Measurements from ENCODE around the gene TARS1. TPM values are rescaled to one million over a fixed set of nuclear protein-coding genes. Genes with fewer than 3 reads are reported as not detected.

TARS1 gene
- total and polyA plus RNA-seq, 12 donors, result 45.3 to 388 (median 106) TPM

GRCh38 chr5:33460210-33460609 is 19.4 kb downstream of the TARS1 start:
- peaks cover 0 to 99% of the 10 kb centered on the region in 2 donors for H3K36me3 ChIP-seq (replicated peaks in 1 of 2)
- WGBS, 4 donors, result 93 to 100% (median 97%) methylated on average over 2 of the region's 2 CpGs
- intact Hi-C loops (cut with DNase I), result no loop called here

DNA sequence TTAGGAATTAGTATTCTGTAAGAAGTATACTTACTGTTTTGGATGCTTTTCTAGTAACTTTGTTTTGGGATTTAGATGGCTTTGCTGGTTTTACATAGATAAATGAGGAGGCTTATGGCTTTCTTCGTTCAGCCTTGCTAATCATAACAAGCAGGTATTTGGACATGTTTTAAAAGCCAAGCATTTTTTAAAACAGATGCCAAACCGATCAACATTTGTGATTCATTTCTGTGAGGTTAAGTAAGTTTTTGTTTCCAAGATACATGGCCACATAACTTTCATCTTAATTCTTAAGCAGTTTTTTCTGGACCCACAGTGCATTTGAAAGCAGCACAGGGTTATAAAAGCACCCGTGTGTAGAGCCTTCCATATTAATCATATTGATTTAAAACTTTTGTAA is 21.7 kb downstream of the TARS1 start:
- intact Hi-C loops (cut with DNase I), result no loop called here
- H3K4me1 ChIP-seq (replicated peaks in 1 of 2), result no peaks in the 10 kb centered on the region
- DNase-seq, result no peak
- peaks cover 0 to 100% of the 10 kb centered on the region in 2 donors for H3K36me3 ChIP-seq (replicated peaks in 1 of 2)
- no peak overlapping the region for H3K4me3 ChIP-seq
- H3K27ac ChIP-seq, result no peak overlapping the region
- WGBS, 4 donors, result 51 to 72% (median 62%) methylated on average over 3 of the region's 3 CpGs
- H3K27me3 ChIP-seq, result no peaks in the 10 kb centered on the region
- no peak for TF ChIP-seq CTCF (IDR thresholded peaks at IDR 0.05)
- TF ChIP-seq POLR2A (IDR thresholded peaks at IDR 0.05), result no peak
- no peaks in the 10 kb centered on the region for H3K9me3 ChIP-seq (replicated peaks in 1 of 3)

More at GRCh38 chr5:33460210-33460609, 19.4 kb downstream of the TARS1 start:
- no peak for TF ChIP-seq POLR2A (IDR thresholded peaks at IDR 0.05)
- TF ChIP-seq CTCF (IDR thresholded peaks at IDR 0.05), result no peak
- Histone ChIP-seq H3K27me3 (no peaks in the 10 kb centered on the region), H3K9me3 (replicated peaks in 1 of 3) (no peaks in the 10 kb centered on the region), H3K4me1 (replicated peaks in 1 of 2) (no peaks in the 10 kb centered on the region), H3K4me3 (no peak overlapping the region), H3K27ac (no peak overlapping the region)
- DNase-seq, result no peak

GRCh38 chr5:33465120-33465519 is 24.4 kb downstream of the TARS1 start:
- Histone ChIP-seq H3K4me1 (replicated peaks in 1 of 2) (no peaks in the 10 kb centered on the region), H3K4me3 (no peak overlapping the region), H3K36me3 (replicated peaks in 1 of 2) (peaks cover 0 to 94% of the 10 kb centered on the region in 2 donors), H3K27ac (no peak overlapping the region), H3K27me3 (no peaks in the 10 kb centered on the region), H3K9me3 (replicated peaks in 1 of 3) (no peaks in the 10 kb centered on the region)
- TF ChIP-seq CTCF (IDR thresholded peaks at IDR 0.05), result no peak
- no peak for TF ChIP-seq POLR2A (IDR thresholded peaks at IDR 0.05)
- DNase-seq, result no peak
- 89 to 100% (median 96%) methylated on average over 3 of the region's 3 CpGs for WGBS, 4 donors
- intact Hi-C loops (cut with DNase I), result no loop called here

DNA sequence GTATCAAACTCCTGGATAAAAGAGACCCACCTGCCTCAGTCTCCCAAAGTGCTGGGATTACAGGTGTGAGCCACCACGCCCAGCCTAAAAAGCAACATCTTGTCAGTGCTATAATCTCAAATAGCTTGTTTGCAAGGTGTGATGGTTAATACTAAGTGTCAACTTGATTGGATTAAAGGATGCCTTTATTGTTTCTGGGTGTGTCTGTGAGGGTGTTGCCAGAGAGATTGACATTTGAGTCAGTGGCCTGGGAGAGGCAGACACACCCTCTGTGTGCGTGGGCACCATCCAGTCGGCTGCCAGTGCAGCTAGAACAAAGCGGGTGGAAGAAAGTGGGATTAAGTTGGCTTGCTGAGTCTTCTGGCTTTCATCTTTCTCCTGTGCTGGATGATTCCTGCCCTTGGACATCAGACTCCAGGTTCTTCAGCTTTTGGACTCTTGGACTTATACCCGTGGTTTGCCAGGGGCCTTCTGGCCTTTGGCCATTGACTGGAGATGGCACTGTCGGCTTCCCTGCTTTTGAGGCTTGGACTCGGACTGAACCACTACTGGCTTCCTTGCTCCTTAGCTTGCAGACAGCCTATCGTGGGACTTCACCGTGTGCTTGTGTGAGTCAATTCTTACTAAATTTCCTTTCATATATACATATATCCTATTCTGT is 28.1 kb downstream of the TARS1 start:
- no peaks in the 10 kb centered on the region for H3K9me3 ChIP-seq (replicated peaks in 1 of 3)
- H3K4me3 ChIP-seq, result no peak overlapping the region
- H3K27me3 ChIP-seq, result no peaks in the 10 kb centered on the region
- intact Hi-C loops (cut with DNase I), result no loop called here
- DNase-seq, result no peak
- H3K27ac ChIP-seq, result no peak overlapping the region
- H3K4me1 ChIP-seq (replicated peaks in 1 of 2), result no peaks in the 10 kb centered on the region
- peaks cover 0 to 62% of the 10 kb centered on the region in 2 donors for H3K36me3 ChIP-seq (replicated peaks in 1 of 2)
- no peak for TF ChIP-seq POLR2A (IDR thresholded peaks at IDR 0.05)
- TF ChIP-seq CTCF (IDR thresholded peaks at IDR 0.05), result no peak
- WGBS, 4 donors, result 85 to 88% (median 86%) methylated on average over 8 to 9 of the region's 9 CpGs

Data from adrenal gland (tissue), 12 donors.